ENCODE measurements around the gene FCMR. TPM values are rescaled to one million over a fixed set of nuclear protein-coding genes. Genes with fewer than 3 reads are reported as not detected.

The FCMR gene
- total RNA-seq, 1 donor from 2014 or later, result 146 TPM

DNA sequence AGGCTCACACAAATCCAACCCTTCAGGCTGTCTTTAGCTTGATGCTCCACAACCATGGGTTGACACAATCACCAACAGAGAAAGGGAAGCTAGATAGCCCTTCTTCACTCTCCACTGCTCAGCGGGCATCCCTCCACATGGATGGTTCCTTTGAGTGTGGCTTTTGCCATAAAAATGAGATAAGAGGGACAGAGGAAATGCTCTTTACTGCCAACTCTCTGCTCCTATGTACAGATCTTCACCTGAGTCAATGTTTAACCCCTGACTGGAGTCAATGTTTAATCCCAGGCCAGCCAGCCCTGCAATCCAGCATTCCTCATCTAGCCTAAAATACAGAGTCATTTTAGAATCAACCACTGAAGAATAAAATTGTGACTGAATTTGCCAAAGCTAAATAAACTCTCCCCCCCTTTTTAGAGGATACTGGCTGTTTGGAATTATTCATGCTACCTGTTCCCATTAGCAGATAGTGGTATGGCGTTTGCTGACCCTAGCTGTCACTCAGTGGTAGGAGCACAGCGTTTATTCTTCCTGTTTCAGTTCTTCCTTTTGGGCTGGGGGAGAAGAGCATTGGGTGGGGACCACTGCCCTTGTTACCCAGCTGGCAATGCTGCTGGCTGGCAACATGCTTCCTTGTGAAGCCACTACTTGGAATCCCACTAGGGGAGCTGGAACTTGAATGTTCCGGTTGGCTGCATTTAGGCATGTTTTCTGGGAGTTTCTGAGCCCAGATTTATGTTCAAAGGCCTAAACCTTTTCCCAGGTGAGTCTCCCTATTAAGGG, 29.8 kb upstream of the FCMR start:
- TF ChIP-seq, protein P1, sequence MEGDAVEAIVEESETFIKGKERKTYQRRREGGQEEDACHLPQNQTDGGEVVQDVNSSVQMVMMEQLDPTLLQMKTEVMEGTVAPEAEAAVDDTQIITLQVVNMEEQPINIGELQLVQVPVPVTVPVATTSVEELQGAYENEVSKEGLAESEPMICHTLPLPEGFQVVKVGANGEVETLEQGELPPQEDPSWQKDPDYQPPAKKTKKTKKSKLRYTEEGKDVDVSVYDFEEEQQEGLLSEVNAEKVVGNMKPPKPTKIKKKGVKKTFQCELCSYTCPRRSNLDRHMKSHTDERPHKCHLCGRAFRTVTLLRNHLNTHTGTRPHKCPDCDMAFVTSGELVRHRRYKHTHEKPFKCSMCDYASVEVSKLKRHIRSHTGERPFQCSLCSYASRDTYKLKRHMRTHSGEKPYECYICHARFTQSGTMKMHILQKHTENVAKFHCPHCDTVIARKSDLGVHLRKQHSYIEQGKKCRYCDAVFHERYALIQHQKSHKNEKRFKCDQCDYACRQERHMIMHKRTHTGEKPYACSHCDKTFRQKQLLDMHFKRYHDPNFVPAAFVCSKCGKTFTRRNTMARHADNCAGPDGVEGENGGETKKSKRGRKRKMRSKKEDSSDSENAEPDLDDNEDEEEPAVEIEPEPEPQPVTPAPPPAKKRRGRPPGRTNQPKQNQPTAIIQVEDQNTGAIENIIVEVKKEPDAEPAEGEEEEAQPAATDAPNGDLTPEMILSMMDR (IDR thresholded peaks at IDR 0.05), result no peak
- H3K4me1 Mint-ChIP-seq, result peaks cover 42% of the 10 kb centered on the region
- no peak for DNase-seq
- intact Hi-C loops (cut with micrococcal nuclease), result loop anchor here (2.0 kb wide), 1 partner anchor 15 kb away; no protein-coding TSS in a partner anchor
- ChIA-PET POLR2A (no interaction called here), CTCF (interaction anchor here (0.9 to 1.9 kb wide), 3 partner anchors 20 to 39 kb away, joined by 3 to 8 read pairs (median 4); no protein-coding TSS in a partner anchor)
- H3K4me3 Mint-ChIP-seq, result no peak overlapping the region
- H3K27ac Mint-ChIP-seq, result no peak overlapping the region
- peaks cover 3% of the 10 kb centered on the region for H3K9me3 Mint-ChIP-seq
- H3K27me3 Mint-ChIP-seq, result peaks cover 2% of the 10 kb centered on the region
- ATAC-seq (ENCODE audit: low read depth), result no peak
- H3K36me3 Mint-ChIP-seq (ENCODE audit: low read depth), result no peaks in the 10 kb centered on the region

DNA sequence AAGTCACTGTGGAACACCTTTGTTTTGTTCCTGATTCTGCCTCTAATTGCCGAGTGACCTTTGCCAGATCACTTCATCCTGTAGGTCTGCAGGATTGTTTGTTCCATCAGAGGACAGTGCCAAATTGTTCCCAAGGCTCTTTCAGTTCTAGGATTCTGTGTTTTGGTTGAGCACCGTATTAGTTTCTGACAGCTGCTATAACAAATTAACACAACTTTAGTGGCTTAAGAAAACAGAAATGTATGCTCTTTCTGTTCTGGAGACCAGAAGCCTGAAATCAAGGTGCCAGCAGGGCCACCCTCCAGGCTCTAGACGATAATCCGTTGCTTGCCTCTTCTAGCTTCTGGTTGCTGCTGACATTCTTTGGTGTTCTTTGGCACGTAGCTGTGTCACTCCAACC, 27.9 kb upstream of the FCMR start:
- POLR2A ChIA-PET, result no interaction called here
- Mint-ChIP-seq H3K36me3 (ENCODE audit: low read depth) (no peaks in the 10 kb centered on the region), H3K4me3 (no peak overlapping the region), H3K9me3 (peaks cover 3% of the 10 kb centered on the region), H3K27ac (no peak overlapping the region), H3K4me1 (peaks cover 31% of the 10 kb centered on the region), H3K27me3 (peaks cover 8% of the 10 kb centered on the region)
- TF ChIP-seq, protein P1 (IDR thresholded peaks at IDR 0.05), result no peak
- CTCF ChIA-PET, result no interaction called here
- intact Hi-C loops (cut with micrococcal nuclease), result no loop called here
- DNase-seq, result no peak
- no peak for ATAC-seq (ENCODE audit: low read depth)

DNA sequence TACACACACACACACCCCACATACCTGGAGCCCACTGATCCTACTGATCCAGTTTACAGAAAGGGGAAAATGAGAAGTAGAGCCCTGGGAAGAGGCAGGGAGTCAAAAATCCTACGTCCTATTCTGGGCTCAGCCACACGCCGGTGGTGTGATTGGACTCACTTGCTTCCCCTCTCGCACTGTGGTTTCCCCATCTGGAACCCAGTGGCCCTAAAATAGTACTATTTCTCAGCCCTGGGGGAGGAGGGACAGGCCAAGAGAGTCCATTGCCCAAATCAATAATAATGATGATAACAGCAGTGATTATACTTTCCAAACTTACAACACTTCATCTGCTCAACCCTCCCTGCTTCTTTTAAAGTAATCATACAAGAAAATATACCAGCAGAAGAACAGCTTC, 27.5 kb upstream of the FCMR start:
- Mint-ChIP-seq H3K9me3 (peaks cover 3% of the 10 kb centered on the region), H3K4me1 (peaks cover 27% of the 10 kb centered on the region), H3K36me3 (ENCODE audit: low read depth) (no peaks in the 10 kb centered on the region), H3K27ac (no peak overlapping the region), H3K4me3 (no peak overlapping the region), H3K27me3 (peaks cover 10% of the 10 kb centered on the region)
- no peak for DNase-seq
- CTCF ChIA-PET, result no interaction called here
- TF ChIP-seq, protein P1 (IDR thresholded peaks at IDR 0.05), result no peak
- intact Hi-C loops (cut with micrococcal nuclease), result no loop called here
- no peak for ATAC-seq (ENCODE audit: low read depth)
- POLR2A ChIA-PET, result no interaction called here

DNA sequence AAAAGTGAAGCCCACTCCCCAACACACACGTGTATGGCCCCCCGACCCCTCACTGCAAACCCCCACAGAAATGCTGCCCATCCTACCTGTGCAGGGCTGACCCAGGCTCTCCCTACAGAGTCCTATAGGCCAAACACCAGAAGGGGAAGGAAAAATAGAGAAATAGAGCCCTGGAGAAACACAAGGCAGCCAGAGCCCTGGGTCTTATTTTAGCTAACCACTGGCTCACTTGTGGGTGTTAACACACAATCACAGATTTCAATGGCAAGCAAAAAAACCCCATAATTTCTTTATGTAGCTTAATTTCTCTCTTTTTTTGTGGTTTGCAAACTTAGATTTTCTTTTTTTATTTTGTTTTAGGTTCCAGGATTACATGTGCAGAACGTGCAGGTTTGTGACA, 25.5 kb upstream of the FCMR start:
- peaks cover 19% of the 10 kb centered on the region for H3K4me1 Mint-ChIP-seq
- H3K36me3 Mint-ChIP-seq (ENCODE audit: low read depth), result no peaks in the 10 kb centered on the region
- H3K9me3 Mint-ChIP-seq, result peaks cover 3% of the 10 kb centered on the region
- no peak overlapping the region for H3K27ac Mint-ChIP-seq
- DNase-seq (no peak), ATAC-seq (ENCODE audit: low read depth) (no peak)
- ChIA-PET POLR2A (interaction anchor here (0.9 kb wide), 1 partner anchor 28 kb away, joined by 13 read pairs; no protein-coding TSS in a partner anchor), CTCF (interaction anchor here (2.2 kb wide), 1 partner anchor 212 kb away, joined by 6 read pairs; no protein-coding TSS in a partner anchor)
- H3K27me3 Mint-ChIP-seq, result peaks cover 14% of the 10 kb centered on the region
- TF ChIP-seq, protein P1 (IDR thresholded peaks at IDR 0.05), result no peak
- H3K4me3 Mint-ChIP-seq, result no peak overlapping the region
- intact Hi-C loops (cut with micrococcal nuclease), result no loop called here

DNA sequence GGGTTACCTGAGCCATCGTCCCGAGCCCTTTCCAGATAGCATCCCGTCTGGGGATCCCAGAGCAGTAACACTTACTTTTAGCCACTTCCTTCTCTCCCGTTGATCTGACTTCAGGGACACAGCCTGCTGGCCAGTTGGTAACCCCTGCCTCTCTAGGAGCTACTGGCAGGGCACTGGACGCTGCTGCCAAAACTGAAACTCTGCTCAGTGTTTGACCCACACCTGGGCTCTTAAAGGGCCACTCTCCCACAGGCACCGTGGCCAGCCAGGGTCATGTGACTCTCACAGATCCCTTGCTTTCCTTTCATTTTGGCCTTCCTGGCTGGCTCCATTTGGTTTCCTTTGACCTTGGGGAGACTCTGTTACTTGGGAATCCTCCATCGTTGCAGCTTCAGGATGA, 24.5 kb upstream of the FCMR start, which contains the start of gene PIGR:
Gene PIGR, minus strand, starts transcription at position 206 of the 400 bp plus-strand sequence. CDS start 5,935 bp downstream, outside the sequence.
- Mint-ChIP-seq H3K9me3 (peaks cover 3% of the 10 kb centered on the region), H3K4me3 (no peak within 1 kb of the TSS), H3K4me1 (peaks cover 10% of the 10 kb centered on the region), H3K27me3 (peaks cover 14% of the 10 kb centered on the region), H3K36me3 (ENCODE audit: low read depth) (no peaks in the 10 kb centered on the region), H3K27ac (no peak within 1 kb of the TSS)
- TF ChIP-seq, protein P1 (IDR thresholded peaks at IDR 0.05), result no peak
- no peak for ATAC-seq (ENCODE audit: low read depth)
- ChIA-PET CTCF (interaction anchor here (1.8 to 2.2 kb wide), 2 partner anchors 35 to 211 kb away, joined by 5 to 6 read pairs; no protein-coding TSS in a partner anchor), POLR2A (no interaction called here)
- intact Hi-C loops (cut with micrococcal nuclease), result no loop called here
- no peak for DNase-seq
